Heart right ventricle (tissue), 16 donors: ENCODE data around the gene FTH1. TPM values are rescaled to one million over a fixed set of nuclear protein-coding genes. Genes with fewer than 3 reads are reported as not detected.
"Not testable (repeated sequence)": the region's sequence is repeated elsewhere in the genome, so short reads cannot be mapped to it uniquely, and the experiment has no call there.

Experiments used
- ATAC-seq, 8 donors: fragments of 200-7000 bp; cut with Tn5 transposase; one replicate each; pipeline ENCODE4 v1.9.1; 2020; ENCODE audit warnings: mild to moderate bottlenecking in 8 of 8, moderate library complexity in 8 of 8, moderate number of reproducible peaks in 1 of 8
- DNase-seq, 2 donors: peaks; one replicate each; pipeline ENCODE4 v3.0.0-alpha.2; 2020
- H3K27ac ChIP-seq, 10 donors: fragments of 200-600 bp; sonication (generic) in 2 of 10; one replicate each; pipeline versions ENCODE4 v1.5.0 to v1.8.0; 2020 to 2022; ENCODE audit warnings: mild to moderate bottlenecking in 3 of 10
- H3K27me3 ChIP-seq, 7 donors: fragments of 200-600 bp; one replicate each; pipeline ENCODE4 v1.8.0; 2021 to 2022; ENCODE audit warnings: mild to moderate bottlenecking in 2 of 7
- H3K36me3 ChIP-seq, 9 donors: fragments of 200-600 bp; sonication (generic) in 1 of 9; one replicate each; pipeline versions ENCODE4 v1.5.0 to v1.8.0; 2020 to 2022; ENCODE audit warnings: mild to moderate bottlenecking in 2 of 9
- H3K4me1 ChIP-seq, 9 donors: fragments of 200-600 bp; sonication (generic) in 1 of 9; one replicate each; pipeline versions ENCODE4 v1.5.0 to v1.8.0; 2020 to 2022; ENCODE audit warnings: mild to moderate bottlenecking in 4 of 9
- H3K4me3 ChIP-seq, 10 donors: fragments of 200-600 bp; sonication (generic) in 2 of 10; one replicate each; pipeline versions ENCODE4 v1.5.0 to v1.8.0; 2020 to 2022; ENCODE audit warnings: mild to moderate bottlenecking in 7 of 10, moderate library complexity in 2 of 10
- H3K9me3 ChIP-seq, 11 donors: fragments of 200-600 bp in 10 of 11; sonication (generic) in 2 of 11; one replicate each; pipeline versions ENCODE4 v1.5.0 to v1.8.0; 2013 to 2022; ENCODE audit warnings: mild to moderate bottlenecking in 2 of 11, control low read depth in 1 of 11, moderate library complexity in 1 of 11
- CTCF ChIP-seq, 9 donors: fragments of 200-600 bp; sonication (generic) in 2 of 9; IDR thresholded peaks; one replicate each; pipeline versions ENCODE4 v1.5.0 to v1.8.0; 2021 to 2022; ENCODE audit warnings: antibody characterized with exemption in 9 of 9, mild to moderate bottlenecking in 5 of 9, moderate library complexity in 1 of 9
- WGBS, 2 donors: extraction: QIAGEN DNeasy Blood & Tissue Kit; methylation state at CpG; one replicate each; pipeline ENCODE4 v1.1.7; 2013; ENCODE audit warnings: inconsistent platforms in 1 of 2; 5-methylcytosine and 5-hydroxymethylcytosine counted together
- intact Hi-C, 10 donors: fragments of 100-400 bp; cut with DNase I; formaldehyde crosslinking; loops; one replicate each; pipeline versions ENCODE4 v1.11.1 to v1.14.2; 2022
- polyA plus RNA-seq, 2 donors: library from polyadenylated mRNA; stranded (reverse); fragments of 200-250 nt; gene quantifications; one replicate each; pipeline ENCODE4 v1.2.3, GENCODE V29; 2013
- total RNA-seq, 10 donors: library from RNA; stranded (reverse); fragmentation: NEBNext Ultra II Directional in 3 of 10; extraction: Animal tissue kit (Norgen Biotek cat#: 25700) in 3 of 10; gene quantifications; one replicate each; pipeline versions ENCODE4 v1.2.1 to v1.2.4, GENCODE V29; 2021 to 2023
- donor health status: Arrhythmogenic right ventricular cardiomyopathy.
- donor health status: ischemic (EF 13 %, LVEDD 7.1; RV severe dilation, severe dysfunction).
- donor health status: healthy with polysubstance abuse.
- donor health status: DM: no; HTN: yes; CAD: no.
- donor health status: DM: no; HTN: no; CAD: no.
- donor health status: ischemic (EF 25% LVEDD 6.9; RV normal size, moderate dysfunction).
- donor health status: ischemic (EF 25% LVEDD 5.7; RV mildly dilated, moderate dysfunction).
- donor health status: healthy.
- donor health status: DM: yes; HTN: yes; CAD: no.
- donor health status: Ischemic cardiomyopathy.
- donor health status: ischemic (EF 35%, LVEDD 5.7; RV mildly dilated, moderate dysfunction).
- donor health status: nonischemic (EF 11% LVEDD 7.7; RV severe dilation, severe dysfunction).
- donor health status: DM: yes; HTN: yes; CAD: no.
- donor health status: PGD.
- donor health status: ischemic (EF 29% LVEDD 5.4; RV normal size, mild dysfunction).
- donor health status: nonischemic (EF 23%, LVEDD 6.1; RV moderate dilation, normal function).

The FTH1 gene
- total and polyA plus RNA-seq, 12 donors = 1,346 to 5,199 (median 2,962) TPM

- Histone ChIP-seq H3K9me3 (no peaks in the 10 kb centered on the region), H3K4me3 (no peak overlapping the region), H3K27ac (no peak overlapping the region), H3K36me3 (no peaks in the 10 kb centered on the region), H3K4me1 (peaks cover 0 to 19% (median 0%) of the 10 kb centered on the region in 9 donors), H3K27me3 (no peaks in the 10 kb centered on the region)
- TF ChIP-seq CTCF (IDR thresholded peaks at IDR 0.05) = no peak
- no peak for DNase-seq
- WGBS, 2 donors = 92 to 95% methylated on average over 1 of the region's 1 CpG
- intact Hi-C loops = no loop called here
- ATAC-seq = no peak
Observed at GRCh38 chr11:62008193-62008592, 40.8 kb upstream of the FTH1 start.

- peak in 1 of 2 donors; percentile 21 for DNase-seq
Observed at GRCh38 chr11:62004473-62004872, 37.0 kb upstream of the FTH1 start.

GRCh38 chr11:62002283-62002682 is 34.8 kb upstream of the FTH1 start:
- intact Hi-C loops, H3K27me3 ChIP-seq, DNase-seq, H3K36me3 ChIP-seq, ATAC-seq, H3K4me3 ChIP-seq: not testable (repeated sequence)
- WGBS, 2 donors = 91 to 94% methylated on average over 8 of the region's 8 CpGs
- peak overlapping the region in 1 of 10 donors; percentile 44 for H3K27ac ChIP-seq
- peaks cover 0 to 22% (median 0%) of the 10 kb centered on the region in 11 donors for H3K9me3 ChIP-seq
- H3K4me1 ChIP-seq = peaks cover 0 to 26% (median 3%) of the 10 kb centered on the region in 9 donors

More at GRCh38 chr11:62004473-62004872, 37.0 kb upstream of the FTH1 start:
- peak; percentile 21 to 85 (median 56) for ATAC-seq
- intact Hi-C loops = no loop called here
- no peaks in the 10 kb centered on the region for H3K27me3 ChIP-seq
- no peaks in the 10 kb centered on the region for H3K36me3 ChIP-seq
- no peak overlapping the region for H3K4me3 ChIP-seq
- H3K27ac ChIP-seq = peak overlapping the region in 1 of 10 donors; percentile 74
- peaks cover 0 to 9% (median 0%) of the 10 kb centered on the region in 11 donors for H3K9me3 ChIP-seq
- WGBS, 2 donors = 54 to 70% methylated on average over 2 of the region's 2 CpGs
- H3K4me1 ChIP-seq = peaks cover 0 to 26% (median 3%) of the 10 kb centered on the region in 9 donors
- no peak for TF ChIP-seq CTCF (IDR thresholded peaks at IDR 0.05)

GRCh38 chr11:62001450-62002191 is 34.2 kb upstream of the FTH1 start:
- peak in 3 of 8 donors; percentile 39 to 62 (median 43) for ATAC-seq
- peaks cover 0 to 22% (median 0%) of the 10 kb centered on the region in 11 donors for H3K9me3 ChIP-seq
- no peak overlapping the region for H3K4me3 ChIP-seq
- DNase-seq = peak in 1 of 2 donors; percentile 26
- intact Hi-C loops = no loop called here
- peak overlapping the region in 2 of 10 donors; percentile 41 to 44 for H3K27ac ChIP-seq
- peaks cover 0 to 26% (median 3%) of the 10 kb centered on the region in 9 donors for H3K4me1 ChIP-seq
- TF ChIP-seq CTCF (IDR thresholded peaks at IDR 0.05) = no peak
- 58 to 71% methylated on average over 12 of the region's 12 CpGs for WGBS, 2 donors
- H3K27me3 ChIP-seq = no peaks in the 10 kb centered on the region
- no peaks in the 10 kb centered on the region for H3K36me3 ChIP-seq
